Endothelial cell (in vitro differentiated cells): Measurements from ENCODE around the gene CCDC138. TPM values are rescaled to one million over a fixed set of nuclear protein-coding genes. Genes with fewer than 3 reads are reported as not detected.

Source experiments
- DNase-seq: peaks from one replicate; pipeline ENCODE4 v3.0.0; 2021; ENCODE audit warnings: low spot score
- H3K27ac Mint-ChIP-seq: one replicate; pipeline ENCODE4 v1.8.0; 2021; ENCODE audit warnings: mixed read lengths, inconsistent platforms; ENCODE audit not compliant: unreplicated experiment
- H3K27me3 Mint-ChIP-seq: one replicate; pipeline ENCODE4 v1.8.0; 2021; ENCODE audit warnings: mild to moderate bottlenecking, moderate library complexity, mixed read lengths, inconsistent platforms; ENCODE audit not compliant: unreplicated experiment
- H3K36me3 Mint-ChIP-seq: one replicate; pipeline ENCODE4 v1.8.0; 2021; ENCODE audit warnings: mild to moderate bottlenecking, low read depth, mixed read lengths, inconsistent platforms; ENCODE audit not compliant: unreplicated experiment
- H3K4me1 Mint-ChIP-seq: one replicate; pipeline ENCODE4 v1.8.0; 2021; ENCODE audit warnings: mild to moderate bottlenecking, mixed read lengths, inconsistent platforms; ENCODE audit not compliant: unreplicated experiment
- H3K4me3 Mint-ChIP-seq: one replicate; pipeline ENCODE4 v1.8.0; 2021; ENCODE audit warnings: mild to moderate bottlenecking, mixed read lengths, inconsistent platforms; ENCODE audit not compliant: unreplicated experiment
- H3K9me3 Mint-ChIP-seq: one replicate; pipeline ENCODE4 v1.8.0; 2021; ENCODE audit warnings: mixed read lengths, inconsistent platforms; ENCODE audit not compliant: unreplicated experiment
- CTCF ChIP-seq: fragments of 200-600 bp; sonication (generic); IDR thresholded peaks from one replicate; pipeline ENCODE4 v1.5.0; 2021; ENCODE audit warnings: antibody characterized with exemption; ENCODE audit not compliant: unreplicated experiment
- total RNA-seq: library from RNA; stranded (reverse); fragmentation: NEBNext Ultra II Directional; extraction: Animal tissue kit (Norgen Biotek cat#: 25700); gene quantifications from one replicate; pipeline ENCODE4 v1.2.1, GENCODE V29; 2021; ENCODE audit not compliant: unreplicated experiment

The CCDC138 gene
- total RNA-seq, 1 donor from 2014 or later = 7.6 TPM

GRCh38 chr2:108786008-108786353 lies 590 bp upstream of the CCDC138 start:
- H3K27ac Mint-ChIP-seq = peak overlapping the region; percentile 89
- peak overlapping the region; percentile 97 for H3K4me3 Mint-ChIP-seq
- no peak for TF ChIP-seq CTCF
- H3K9me3 Mint-ChIP-seq = no peaks in the 10 kb centered on the region
- no peak for DNase-seq
- H3K27me3 Mint-ChIP-seq = peaks cover 2% of the 10 kb centered on the region
- H3K36me3 Mint-ChIP-seq = peaks cover 16% of the 10 kb centered on the region
- H3K4me1 Mint-ChIP-seq = peaks cover 8% of the 10 kb centered on the region

- H3K4me3 Mint-ChIP-seq = peak overlapping the region; percentile 94
- no peaks in the 10 kb centered on the region for H3K9me3 Mint-ChIP-seq
- H3K36me3 Mint-ChIP-seq = peaks cover 12% of the 10 kb centered on the region
- no peak for TF ChIP-seq CTCF
- peaks cover 3% of the 10 kb centered on the region for H3K27me3 Mint-ChIP-seq
- DNase-seq = no peak
- H3K4me1 Mint-ChIP-seq = peaks cover 12% of the 10 kb centered on the region
- H3K27ac Mint-ChIP-seq = peak overlapping the region; percentile 44
Measured at GRCh38 chr2:108787216-108787541, 608 bp downstream of the CCDC138 start.

GRCh38 chr2:108803045-108803736 lies 16.6 kb downstream of the CCDC138 start:
- TF ChIP-seq CTCF = no peak
- Mint-ChIP-seq H3K36me3 (peaks cover 10% of the 10 kb centered on the region), H3K4me3 (no peak overlapping the region), H3K27ac (no peak overlapping the region), H3K27me3 (no peaks in the 10 kb centered on the region), H3K4me1 (no peaks in the 10 kb centered on the region), H3K9me3 (no peaks in the 10 kb centered on the region)
- no peak for DNase-seq

GRCh38 chr2:108805032-108805431 lies 18.5 kb downstream of the CCDC138 start:
- peaks cover 23% of the 10 kb centered on the region for H3K36me3 Mint-ChIP-seq
- peaks cover 9% of the 10 kb centered on the region for H3K9me3 Mint-ChIP-seq
- H3K4me1 Mint-ChIP-seq = no peaks in the 10 kb centered on the region
- H3K27me3 Mint-ChIP-seq = no peaks in the 10 kb centered on the region
- H3K4me3 Mint-ChIP-seq = no peak overlapping the region
- no peak overlapping the region for H3K27ac Mint-ChIP-seq
- no peak for TF ChIP-seq CTCF
- DNase-seq = no peak

- Mint-ChIP-seq H3K4me3 (no peak overlapping the region), H3K36me3 (peaks cover 28% of the 10 kb centered on the region), H3K27me3 (no peaks in the 10 kb centered on the region), H3K9me3 (peaks cover 9% of the 10 kb centered on the region), H3K27ac (no peak overlapping the region), H3K4me1 (no peaks in the 10 kb centered on the region)
- no peak for TF ChIP-seq CTCF
- no peak for DNase-seq
Measured at GRCh38 chr2:108805782-108806181, 19.2 kb downstream of the CCDC138 start.
